Ishikawa (cell line): ENCODE data around the gene RAPGEF2.

Source experiments
- TAF1 ChIP-seq: IDR thresholded peaks from 2 replicates; pipeline ENCODE4 v1.6.1; 2012; ENCODE audit warnings: low read depth, mild to moderate bottlenecking
- TEAD4 ChIP-seq: IDR thresholded peaks from 2 replicates; pipeline ENCODE4 v1.6.1; 2012
- TF ChIP-seq, protein P1 (sequence below): IDR thresholded peaks from 2 replicates; pipeline ENCODE4 v1.6.1; 2012; ENCODE audit warnings: low read depth, mild to moderate bottlenecking

GRCh38 chr4:159317203-159317602 lies 214.3 kb downstream of the RAPGEF2 start:
- TF ChIP-seq TEAD4 (no peak), TAF1 (no peak)
- TF ChIP-seq, protein P1, sequence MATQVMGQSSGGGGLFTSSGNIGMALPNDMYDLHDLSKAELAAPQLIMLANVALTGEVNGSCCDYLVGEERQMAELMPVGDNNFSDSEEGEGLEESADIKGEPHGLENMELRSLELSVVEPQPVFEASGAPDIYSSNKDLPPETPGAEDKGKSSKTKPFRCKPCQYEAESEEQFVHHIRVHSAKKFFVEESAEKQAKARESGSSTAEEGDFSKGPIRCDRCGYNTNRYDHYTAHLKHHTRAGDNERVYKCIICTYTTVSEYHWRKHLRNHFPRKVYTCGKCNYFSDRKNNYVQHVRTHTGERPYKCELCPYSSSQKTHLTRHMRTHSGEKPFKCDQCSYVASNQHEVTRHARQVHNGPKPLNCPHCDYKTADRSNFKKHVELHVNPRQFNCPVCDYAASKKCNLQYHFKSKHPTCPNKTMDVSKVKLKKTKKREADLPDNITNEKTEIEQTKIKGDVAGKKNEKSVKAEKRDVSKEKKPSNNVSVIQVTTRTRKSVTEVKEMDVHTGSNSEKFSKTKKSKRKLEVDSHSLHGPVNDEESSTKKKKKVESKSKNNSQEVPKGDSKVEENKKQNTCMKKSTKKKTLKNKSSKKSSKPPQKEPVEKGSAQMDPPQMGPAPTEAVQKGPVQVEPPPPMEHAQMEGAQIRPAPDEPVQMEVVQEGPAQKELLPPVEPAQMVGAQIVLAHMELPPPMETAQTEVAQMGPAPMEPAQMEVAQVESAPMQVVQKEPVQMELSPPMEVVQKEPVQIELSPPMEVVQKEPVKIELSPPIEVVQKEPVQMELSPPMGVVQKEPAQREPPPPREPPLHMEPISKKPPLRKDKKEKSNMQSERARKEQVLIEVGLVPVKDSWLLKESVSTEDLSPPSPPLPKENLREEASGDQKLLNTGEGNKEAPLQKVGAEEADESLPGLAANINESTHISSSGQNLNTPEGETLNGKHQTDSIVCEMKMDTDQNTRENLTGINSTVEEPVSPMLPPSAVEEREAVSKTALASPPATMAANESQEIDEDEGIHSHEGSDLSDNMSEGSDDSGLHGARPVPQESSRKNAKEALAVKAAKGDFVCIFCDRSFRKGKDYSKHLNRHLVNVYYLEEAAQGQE = no peak
